GM19035 (cell line): ENCODE results near the gene LIAS.
A peak's percentile ranks its signal among the peaks of the same experiment; 100 is the strongest.
"Not testable (repeated sequence)": the region's sequence is repeated elsewhere in the genome, so short reads cannot be mapped to it uniquely, and the experiment has no call there.

Experiments used
- ATAC-seq: cut with Tn5 transposase; IDR thresholded peaks from one replicate; pipeline ENCODE4 v1.9.1; 2021; ENCODE audit not compliant: unreplicated experiment

Gene LIAS

GRCh38 chr4:39458505-39459300 lies at the start of gene LIAS, which contains the start of gene RPL9:
LIAS (plus strand) TSS chr4:39459056; CDS start chr4:39459118, 62 bp downstream.
RPL9 (minus strand) TSS chr4:39458922; CDS start chr4:39458439, 483 bp downstream.
- peak; percentile 93 for ATAC-seq

GRCh38 chr4:39410415-39410814 lies 48.4 kb upstream of the LIAS start:
- no peak for ATAC-seq

GRCh38 chr4:39411561-39411960 lies 47.3 kb upstream of the LIAS start:
- not testable (repeated sequence) for ATAC-seq

GRCh38 chr4:39415678-39416283 lies 43.1 kb upstream of the LIAS start:
- ATAC-seq, result no peak

GRCh38 chr4:39422247-39422646 lies 36.6 kb upstream of the LIAS start:
- no peak for ATAC-seq

- not testable (repeated sequence) for ATAC-seq
These were observed 33.6 kb upstream of the LIAS start for GRCh38 chr4:39425297-39425696.

- no peak for ATAC-seq
These were observed 32.1 kb upstream of the LIAS start for GRCh38 chr4:39426728-39427127.

- no peak for ATAC-seq
These were observed 31.2 kb upstream of the LIAS start for GRCh38 chr4:39427520-39428114.

GRCh38 chr4:39429476-39430334 lies 29.2 kb upstream of the LIAS start:
- ATAC-seq, result no peak

GRCh38 chr4:39433878-39434492 lies 24.9 kb upstream of the LIAS start:
- ATAC-seq, result no peak

- ATAC-seq, result no peak
These were observed 22.9 kb upstream of the LIAS start for GRCh38 chr4:39435659-39436563.

GRCh38 chr4:39441593-39441992 lies 17.3 kb upstream of the LIAS start:
- ATAC-seq, result no peak

- ATAC-seq, result no peak
These were observed 15.9 kb upstream of the LIAS start for GRCh38 chr4:39442998-39443397.

- ATAC-seq, result no peak
These were observed 12.4 kb upstream of the LIAS start for GRCh38 chr4:39446483-39446841.

- peak; percentile 84 for ATAC-seq
These were observed 11.8 kb upstream of the LIAS start for GRCh38 chr4:39446842-39447573.

GRCh38 chr4:39450618-39451017 lies 8.2 kb upstream of the LIAS start:
- ATAC-seq, result no peak

GRCh38 chr4:39451423-39452023 lies 7.3 kb upstream of the LIAS start:
- no peak for ATAC-seq

GRCh38 chr4:39452153-39452859 lies 6.5 kb upstream of the LIAS start:
- no peak for ATAC-seq
